GM12878 (cell line): Measurements from ENCODE around the gene RCAN1. TPM values are rescaled to one million over a fixed set of nuclear protein-coding genes. Genes with fewer than 3 reads are reported as not detected.

ENCODE experiments used
- ATAC-seq: fragments of 200-7000 bp; cut with Tn5 transposase; 3 replicates; pipeline ENCODE4 v1.9.1; 2020; ENCODE audit warnings: mild to moderate bottlenecking, moderate library complexity
- BruUV-seq: library from RNA; stranded (reverse); fragments of 400-500 nt; replicated peaks from 2 replicates; lab custom pipeline; 2021; lab: Mats Ljungman, UMichigan
- CTCF ChIA-PET: fragments of 300-600 bp; sonication (Branson Sonifier 250); formaldehyde crosslinking; extraction: SDS; loops from one replicate; lab custom pipeline; 2021; ENCODE audit warnings: inconsistent platforms; lab: Yijun Ruan, JAX
- POLR2A ChIA-PET: fragments of 350-600 bp; formaldehyde crosslinking; extraction: SDS; loops from one replicate; lab custom pipeline; 2021; ENCODE audit warnings: inconsistent platforms; lab: Charles Lee
- RAD21 ChIA-PET: fragments of 300-600 bp; sonication (Branson Sonifier 250); formaldehyde crosslinking; loops from one replicate; lab custom pipeline; 2023; ENCODE audit warnings: antibody characterized with exemption; ENCODE audit not compliant: unreplicated experiment; lab: Charles Lee
- SMC1A ChIA-PET: fragments of 300-600 bp; sonication (Branson Sonifier 250); formaldehyde crosslinking; loops from one replicate; lab custom pipeline; 2023; ENCODE audit not compliant: unreplicated experiment, uncharacterized antibody; lab: Charles Lee
- DNase-seq: peaks from one replicate; pipeline ENCODE4 v3.0.0-alpha.2; 2011; ENCODE audit warnings: low read depth, low spot score
- FAIRE-seq: peaks from 3 replicates; lab custom pipeline; 2011; peaks lifted over from hg19 to GRCh38; lab: Jason Lieb, UNC
- H2AFZ ChIP-seq: 2 replicates; pipeline ENCODE4 v1.6.0; 2011; ENCODE audit warnings: low read depth, low read length, control low read depth; ENCODE audit not compliant: control insufficient read depth
- H3K27ac ChIP-seq: 2 replicates; pipeline ENCODE4 v1.5.1; 2011; ENCODE audit warnings: control low read depth; ENCODE audit not compliant: control insufficient read depth, insufficient read depth
- H3K27me3 ChIP-seq, 2 experiments: replicated peaks in 1 of 2; 2 replicates each; pipeline versions ENCODE4 v1.6.0 to v1.6.1; 2011; ENCODE audit warnings: low read length in 1 of 2; ENCODE audit not compliant: control insufficient read depth in 2 of 2, insufficient read depth in 2 of 2
- H3K36me3 ChIP-seq, 2 experiments: 2 replicates each; pipeline ENCODE4 v1.5.1; 2011; ENCODE audit warnings: low read length in 1 of 2; ENCODE audit not compliant: control insufficient read depth in 2 of 2, insufficient read depth in 2 of 2
- H3K4me1 ChIP-seq: 2 replicates; pipeline ENCODE4 v1.6.1; 2011; ENCODE audit warnings: mild to moderate bottlenecking, low read length, moderate library complexity, mixed read lengths; ENCODE audit not compliant: control insufficient read depth, insufficient read depth
- H3K4me2 ChIP-seq: 2 replicates; pipeline ENCODE4 v1.6.0; 2011; ENCODE audit warnings: control low read depth; ENCODE audit not compliant: control insufficient read depth, insufficient read depth
- H3K4me3 ChIP-seq: fragments of 200-600 bp; sonication (generic); 2 replicates; pipeline ENCODE4 v1.5.1; 2016
- H3K79me2 ChIP-seq: 2 replicates; pipeline ENCODE4 v1.6.0; 2011; ENCODE audit warnings: low read length; ENCODE audit not compliant: control insufficient read depth, insufficient read depth
- H3K9ac ChIP-seq: 2 replicates; pipeline ENCODE4 v1.8.0; 2011; ENCODE audit warnings: low read length, control low read depth, mixed read lengths; ENCODE audit not compliant: control insufficient read depth, insufficient read depth
- H3K9me3 ChIP-seq: replicated peaks from 3 replicates; pipeline ENCODE4 v1.5.1; 2011; ENCODE audit warnings: mild to moderate bottlenecking, low read length; ENCODE audit not compliant: control insufficient read depth, insufficient read depth
- H4K20me1 ChIP-seq: 2 replicates; pipeline ENCODE4 v1.6.0; 2011; ENCODE audit not compliant: control insufficient read depth, insufficient read depth
- CHD4 ChIP-seq: fragments of 200-600 bp; sonication (generic); IDR thresholded peaks from 2 replicates; pipeline ENCODE4 v1.6.1; 2016; ENCODE audit warnings: mild to moderate bottlenecking
- CTCF ChIP-seq, 3 experiments: IDR thresholded peaks in 2 of 3; conservative IDR thresholded peaks in 1 of 3; 2 replicates each; pipeline ENCODE4 v1.5.1; 2011; ENCODE audit warnings: low read depth in 3 of 3, low read length in 3 of 3, mild to moderate bottlenecking in 3 of 3, control low read depth in 2 of 3, moderate library complexity in 2 of 3, inconsistent platforms in 1 of 3, mixed read lengths in 1 of 3; ENCODE audit not compliant: control insufficient read depth in 2 of 3, insufficient read depth in 1 of 3; ENCODE audit errors: extremely low read depth in 1 of 3
- JUNB ChIP-seq: IDR thresholded peaks from 2 replicates; pipeline ENCODE4 v1.6.1; 2016; ENCODE audit warnings: antibody characterized with exemption, mild to moderate bottlenecking
- POLR2AphosphoS2 ChIP-seq: IDR thresholded peaks from 2 replicates; pipeline ENCODE4 v1.6.1; 2011; ENCODE audit warnings: low read depth, mild to moderate bottlenecking, low read length, improper control_type of control experiment, moderate library complexity
- POLR2AphosphoS5 ChIP-seq: IDR thresholded peaks from 2 replicates; pipeline ENCODE4 v1.6.1; 2011; ENCODE audit warnings: mild to moderate bottlenecking, low read length, inconsistent platforms
- RAD21 ChIP-seq: IDR thresholded peaks from 2 replicates; pipeline ENCODE4 v1.6.1; 2011; ENCODE audit warnings: mild to moderate bottlenecking, low read depth, low read length, moderate library complexity; ENCODE audit not compliant: insufficient read depth
- RUNX3 ChIP-seq: IDR thresholded peaks from 2 replicates; pipeline ENCODE4 v1.6.1; 2012; ENCODE audit warnings: low read length, inconsistent platforms
- SKIL ChIP-seq: fragments of 450-650 bp; IDR thresholded peaks from 2 replicates; pipeline ENCODE4 v1.6.1; 2017; ENCODE audit warnings: mild to moderate bottlenecking, low read depth, inconsistent platforms; ENCODE audit not compliant: poor library complexity, severe bottlenecking
- SMAD1 ChIP-seq: fragments of 450-650 bp; IDR thresholded peaks from 2 replicates; pipeline ENCODE4 v1.6.1; 2018; ENCODE audit warnings: mild to moderate bottlenecking, low read depth; ENCODE audit not compliant: partially characterized antibody
- SMC3 ChIP-seq: IDR thresholded peaks from 2 replicates; pipeline ENCODE4 v1.6.1; 2011; ENCODE audit warnings: low read length, improper control_type of control experiment, borderline replicate concordance
- WGBS: methylation state at CpG from one replicate; pipeline ENCODE4 v1.1.6; 2016; ENCODE audit warnings: low lambda C conversion rate; ENCODE audit not compliant: insufficient replicate concordance, insufficient coverage; ENCODE audit errors: missing lambda C conversion rate; 5-methylcytosine and 5-hydroxymethylcytosine counted together
- in situ Hi-C: fragments of 300-500 bp; cut with MboI; formaldehyde crosslinking; loops from 9 replicates; pipeline ENCODE4 v1.14.3; 2018; ENCODE audit warnings: mixed read lengths
- intact Hi-C: fragments of 100-400 bp; cut with micrococcal nuclease; formaldehyde crosslinking; loops from one replicate; pipeline ENCODE4 v1.14.2; 2022; ENCODE audit not compliant: unreplicated experiment
- polyA plus RNA-seq, 11 experiments: library from polyadenylated mRNA; depleted of rRNA in 4 of 11; unstranded in 6 of 11; stranded (reverse) in 5 of 11; fragments of >200 nt; fragmentation: Nextera tagmentation in 4 of 11; fragmentation: Illumina TruSeq in 1 of 11; extraction: Ambion mirVana in 4 of 11; extraction: Trizol in 1 of 11; gene quantifications; 1 replicate in 1 of 11; 2 replicates in 10 of 11; pipeline versions ENCODE4 v1.2.1 to v1.2.3, GENCODE V29; 2011 to 2016; ENCODE audit warnings: inconsistent platforms in 2 of 11, missing spikeins in 2 of 11, low read depth in 1 of 11
- total RNA-seq, 4 experiments: library from RNA; depleted of rRNA in 3 of 4; stranded (reverse); fragments of >200 nt in 3 of 4; fragmentation: Illumina TruSeq in 1 of 4; extraction: Trizol in 1 of 4; gene quantifications; 2 replicates each; pipeline versions ENCODE4 v1.2.1 to v1.2.3, GENCODE V29; 2013 to 2021

The RCAN1 gene
- total and polyA plus RNA-seq, 10 of the 15 experiments (the other 5 are each of a cell fraction or from before 2014, with no cell fraction given), result 2.8 to 12.9 (median 10.5) TPM

- no peak overlapping the region for H3K4me3 ChIP-seq
- POLR2A ChIA-PET, result no interaction called here
- intact Hi-C loops, result loop anchor here (2.0 kb wide), 2 partner anchors 17 to 71 kb away; partner anchors contain the start of gene RCAN1
- DNase-seq, result no peak
- no peaks in the 10 kb centered on the region; the same call in 1 of the 2 replicates for H3K79me2 ChIP-seq
- BruUV-seq, result no TSS peak
- peak overlapping the region; percentile 73 for H3K9ac ChIP-seq
- TF ChIP-seq SKIL (peak; percentile 71), RUNX3 (peak; percentile 47), CTCF (IDR thresholded peaks at IDR 0.05 in 2 of 3, conservative IDR thresholded peaks at IDR 0.05 in 1 of 3; ENCODE audit: control insufficient read depth in 2 of 3, extremely low read depth in 1 of 3, insufficient read depth in 1 of 3, low read depth in 3 of 3, low read length in 3 of 3) (peak; percentile 11 to 43 (median 39); a peak in 4 of 6 replicates), SMC3 (peak; percentile 25; the same call in 1 of the 2 replicates), SMAD1 (peak; percentile 95), RAD21 (peak; percentile 37), JUNB (no peak), CHD4 (no peak), POLR2AphosphoS2 (no peak), POLR2AphosphoS5 (peak; percentile 59; the same call in 1 of the 2 replicates)
- TF ChIP-seq, all 136 proteins: peak for 7
- peak overlapping the region; percentile 93 for H3K4me2 ChIP-seq
- H3K27me3 ChIP-seq, result no peaks in the 10 kb centered on the region
- CTCF ChIA-PET, result interaction anchor here (0.9 to 3.0 kb wide), 4 partner anchors 10 to 87 kb away, joined by 3 to 13 read pairs (median 4); no protein-coding TSS in a partner anchor
- in situ Hi-C loops, result no loop called here
- FAIRE-seq (no peak), ATAC-seq (peak; percentile 56)
- peaks cover 38% of the 10 kb centered on the region for H3K4me1 ChIP-seq
- SMC1A ChIA-PET, result interaction anchor here (0.6 to 1.0 kb wide), 2 partner anchors 10 to 38 kb away, joined by 3 read pairs; no protein-coding TSS in a partner anchor
- 90% methylated on average over 7 of the region's 7 CpGs for whole genome bisulfite sequencing
- peaks cover 2% of the 10 kb centered on the region; the same call in 1 of the 3 replicates for H3K9me3 ChIP-seq
- H4K20me1 ChIP-seq, result no peaks in the 10 kb centered on the region
- H2AFZ ChIP-seq, result no peak overlapping the region
- RAD21 ChIA-PET, result interaction anchor here (1.6 kb wide), 1 partner anchor 24 kb away, joined by 3 read pairs; no protein-coding TSS in a partner anchor
- peak overlapping the region; percentile 84 for H3K27ac ChIP-seq
- no peaks in the 10 kb centered on the region for H3K36me3 ChIP-seq
Measured at GRCh38 chr21:34544032-34544496, 70.8 kb downstream of the RCAN1 start.
